Caco-2 (cell line): ENCODE data around the gene IL2RA. TPM values are rescaled to one million over a fixed set of nuclear protein-coding genes. Genes with fewer than 3 reads are reported as not detected.

Experiments
- BruUV-seq: library from RNA; stranded (reverse); fragments of 400-500 nt; replicated peaks from 2 replicates; lab custom pipeline; 2021; lab: Mats Ljungman, UMichigan
- CTCF ChIA-PET: fragments of 300-600 bp; sonication (Branson Sonifier 250); formaldehyde crosslinking; loops from one replicate; lab custom pipeline; 2022; ENCODE audit warnings: antibody characterized with exemption; lab: Charles Lee
- POLR2A ChIA-PET: fragments of 300-600 bp; sonication (Branson Sonifier 250); formaldehyde crosslinking; loops from one replicate; lab custom pipeline; 2022; ENCODE audit warnings: antibody characterized with exemption; lab: Charles Lee
- DNase-seq, 2 experiments: peaks; one replicate each; pipeline versions ENCODE4 v3.0.0 to v3.0.0-alpha.2; 2020 to 2022
- H3K27me3 ChIP-seq: replicated peaks from 2 replicates; pipeline ENCODE4 v1.6.0; 2011; ENCODE audit warnings: low read length; ENCODE audit not compliant: control insufficient read depth, insufficient read depth
- H3K36me3 ChIP-seq: 2 replicates; pipeline ENCODE4 v1.5.1; 2011; ENCODE audit warnings: low read length; ENCODE audit not compliant: control insufficient read depth, insufficient read depth
- H3K4me1 ChIP-seq: fragments of 250-450 bp; sonication (Bioruptor Pico); 2 replicates; pipeline ENCODE4 v1.5.1; 2020; ENCODE audit warnings: mild to moderate bottlenecking
- H3K4me3 ChIP-seq: 2 replicates; pipeline ENCODE4 v1.5.1; 2011; ENCODE audit warnings: low read depth, mild to moderate bottlenecking, control low read depth, low read length
- H3K9me3 ChIP-seq: fragments of 250-450 bp; sonication (Bioruptor Pico); 2 replicates; pipeline ENCODE4 v1.5.1; 2020; ENCODE audit warnings: mild to moderate bottlenecking, moderate library complexity
- H3K27ac Mint-ChIP-seq: one replicate; pipeline ENCODE4 v1.8.0; 2022; ENCODE audit warnings: mixed read lengths; ENCODE audit not compliant: unreplicated experiment
- H3K27me3 Mint-ChIP-seq: one replicate; pipeline ENCODE4 v1.8.0; 2022; ENCODE audit warnings: mixed read lengths; ENCODE audit not compliant: insufficient read depth, unreplicated experiment
- H3K36me3 Mint-ChIP-seq: one replicate; pipeline ENCODE4 v1.8.0; 2022; ENCODE audit warnings: mild to moderate bottlenecking, mixed read lengths; ENCODE audit not compliant: insufficient read depth, unreplicated experiment
- H3K4me1 Mint-ChIP-seq: one replicate; pipeline ENCODE4 v1.8.0; 2022; ENCODE audit warnings: low read depth, mixed read lengths; ENCODE audit not compliant: unreplicated experiment
- H3K4me3 Mint-ChIP-seq: one replicate; pipeline ENCODE4 v1.8.0; 2022; ENCODE audit warnings: mild to moderate bottlenecking, moderate library complexity, mixed read lengths; ENCODE audit not compliant: unreplicated experiment
- H3K9me3 Mint-ChIP-seq: one replicate; pipeline ENCODE4 v1.8.0; 2022; ENCODE audit warnings: mixed read lengths; ENCODE audit not compliant: unreplicated experiment
- intact Hi-C: fragments of 100-400 bp; cut with micrococcal nuclease; formaldehyde crosslinking; loops from one replicate; pipeline ENCODE4 v1.10.0; 2022; ENCODE audit not compliant: unreplicated experiment
- total RNA-seq: library from RNA; stranded (reverse); gene quantifications from 2 replicates; pipeline ENCODE4 v1.2.3, GENCODE V29; 2022
- TF ChIP-seq, protein P1 (sequence below), 2 experiments: fragments of 200-600 bp in 1 of 2; IDR thresholded peaks; 1 replicate in 1 of 2; 2 replicates in 1 of 2; pipeline versions ENCODE4 v1.5.1 to v1.8.0; 2011 to 2022; ENCODE audit warnings: antibody characterized with exemption in 1 of 2, control low read depth in 1 of 2, inconsistent platforms in 1 of 2, low read depth in 1 of 2, low read length in 1 of 2, mild to moderate bottlenecking in 1 of 2, moderate library complexity in 1 of 2; ENCODE audit not compliant: insufficient read depth in 1 of 2, severe bottlenecking in 1 of 2, unreplicated experiment in 1 of 2

Gene IL2RA
- total RNA-seq, 1 experiment from 2014 or later, result not detected

- no peaks in the 10 kb centered on the region for H3K9me3 Mint-ChIP-seq
- DNase-seq, result no peak
- Histone ChIP-seq H3K9me3 (no peaks in the 10 kb centered on the region), H3K4me1 (no peaks in the 10 kb centered on the region), H3K4me3 (no peak overlapping the region), H3K27me3 (no peaks in the 10 kb centered on the region), H3K36me3 (peaks cover 12% of the 10 kb centered on the region)
- peaks cover 77% of the 10 kb centered on the region for H3K36me3 Mint-ChIP-seq
- BruUV-seq, result no TSS peak
- H3K27me3 Mint-ChIP-seq, result no peaks in the 10 kb centered on the region
- TF ChIP-seq, protein P1, sequence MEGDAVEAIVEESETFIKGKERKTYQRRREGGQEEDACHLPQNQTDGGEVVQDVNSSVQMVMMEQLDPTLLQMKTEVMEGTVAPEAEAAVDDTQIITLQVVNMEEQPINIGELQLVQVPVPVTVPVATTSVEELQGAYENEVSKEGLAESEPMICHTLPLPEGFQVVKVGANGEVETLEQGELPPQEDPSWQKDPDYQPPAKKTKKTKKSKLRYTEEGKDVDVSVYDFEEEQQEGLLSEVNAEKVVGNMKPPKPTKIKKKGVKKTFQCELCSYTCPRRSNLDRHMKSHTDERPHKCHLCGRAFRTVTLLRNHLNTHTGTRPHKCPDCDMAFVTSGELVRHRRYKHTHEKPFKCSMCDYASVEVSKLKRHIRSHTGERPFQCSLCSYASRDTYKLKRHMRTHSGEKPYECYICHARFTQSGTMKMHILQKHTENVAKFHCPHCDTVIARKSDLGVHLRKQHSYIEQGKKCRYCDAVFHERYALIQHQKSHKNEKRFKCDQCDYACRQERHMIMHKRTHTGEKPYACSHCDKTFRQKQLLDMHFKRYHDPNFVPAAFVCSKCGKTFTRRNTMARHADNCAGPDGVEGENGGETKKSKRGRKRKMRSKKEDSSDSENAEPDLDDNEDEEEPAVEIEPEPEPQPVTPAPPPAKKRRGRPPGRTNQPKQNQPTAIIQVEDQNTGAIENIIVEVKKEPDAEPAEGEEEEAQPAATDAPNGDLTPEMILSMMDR (IDR thresholded peaks at IDR 0.05; ENCODE audit: insufficient read depth in 1 of 2, low read depth in 1 of 2, low read length in 1 of 2, severe bottlenecking in 1 of 2, unreplicated experiment in 1 of 2), result no peak
- no peak overlapping the region for H3K4me3 Mint-ChIP-seq
- intact Hi-C loops, result no loop called here
- ChIA-PET CTCF (no interaction called here), POLR2A (no interaction called here)
- no peak overlapping the region for H3K27ac Mint-ChIP-seq
- H3K4me1 Mint-ChIP-seq, result no peaks in the 10 kb centered on the region
Observed at GRCh38 chr10:6103591-6103990, 41.4 kb upstream of the IL2RA start.

GRCh38 chr10:6102128-6102527, 40.0 kb upstream of the IL2RA start:
- no peak overlapping the region for H3K4me3 ChIP-seq
- TF ChIP-seq, protein P1 (IDR thresholded peaks at IDR 0.05; ENCODE audit: insufficient read depth in 1 of 2, low read depth in 1 of 2, low read length in 1 of 2, severe bottlenecking in 1 of 2, unreplicated experiment in 1 of 2), result no peak
- POLR2A ChIA-PET, result no interaction called here
- no peak overlapping the region for H3K27ac Mint-ChIP-seq
- H3K36me3 ChIP-seq, result peaks cover 12% of the 10 kb centered on the region
- DNase-seq, result no peak
- H3K36me3 Mint-ChIP-seq, result peaks cover 77% of the 10 kb centered on the region
- intact Hi-C loops, result no loop called here
- no peaks in the 10 kb centered on the region for H3K9me3 ChIP-seq
- H3K4me1 ChIP-seq, result no peaks in the 10 kb centered on the region
- H3K4me1 Mint-ChIP-seq, result no peaks in the 10 kb centered on the region
- no peaks in the 10 kb centered on the region for H3K27me3 Mint-ChIP-seq
- no peaks in the 10 kb centered on the region for H3K27me3 ChIP-seq
- CTCF ChIA-PET, result no interaction called here
- no TSS peak for BruUV-seq
- H3K9me3 Mint-ChIP-seq, result no peaks in the 10 kb centered on the region
- H3K4me3 Mint-ChIP-seq, result no peak overlapping the region

- POLR2A ChIA-PET, result no interaction called here
- H3K9me3 ChIP-seq, result no peaks in the 10 kb centered on the region
- CTCF ChIA-PET, result no interaction called here
- H3K4me1 ChIP-seq, result no peaks in the 10 kb centered on the region
- Mint-ChIP-seq H3K36me3 (peaks cover 73% of the 10 kb centered on the region), H3K9me3 (no peaks in the 10 kb centered on the region), H3K27ac (no peak overlapping the region), H3K4me3 (no peak overlapping the region), H3K4me1 (no peaks in the 10 kb centered on the region), H3K27me3 (no peaks in the 10 kb centered on the region)
- H3K4me3 ChIP-seq, result no peak overlapping the region
- TF ChIP-seq, protein P1 (IDR thresholded peaks at IDR 0.05; ENCODE audit: insufficient read depth in 1 of 2, low read depth in 1 of 2, low read length in 1 of 2, severe bottlenecking in 1 of 2, unreplicated experiment in 1 of 2), result no peak
- peaks cover 10% of the 10 kb centered on the region for H3K36me3 ChIP-seq
- no peak for DNase-seq
- H3K27me3 ChIP-seq, result no peaks in the 10 kb centered on the region
- intact Hi-C loops, result no loop called here
- BruUV-seq, result no TSS peak
Observed at GRCh38 chr10:6101181-6101580, 39.0 kb upstream of the IL2RA start.
